SU-DHL-6 (cell line): ENCODE data around the gene ATOH7.
"Not testable (repeated sequence)": the region's sequence is repeated elsewhere in the genome, so short reads cannot be mapped to it uniquely, and the experiment has no call there.

Experiments
- H2AFZ ChIP-seq: fragments of 200-600 bp; sonication (generic); 2 replicates; pipeline ENCODE4 v1.6.1; 2014; ENCODE audit warnings: low read depth, mild to moderate bottlenecking, moderate library complexity, mixed read lengths, antibody characterized with exemption, low read length; ENCODE audit not compliant: severe bottlenecking
- H3F3A ChIP-seq: fragments of 200-600 bp; shearing (Covaris generic); 2 replicates; pipeline ENCODE4 v1.6.0; 2016; ENCODE audit warnings: antibody characterized with exemption, mild to moderate bottlenecking; ENCODE audit not compliant: insufficient read depth
- H3K27ac ChIP-seq: fragments of 200-600 bp; sonication (generic); 2 replicates; pipeline ENCODE4 v1.5.1; 2016; ENCODE audit warnings: low read depth, mild to moderate bottlenecking, low read length, moderate library complexity, mixed read lengths
- H3K27me3 ChIP-seq: fragments of 200-600 bp; sonication (generic), shearing (Covaris generic); 2 replicates; pipeline ENCODE4 v1.6.0; 2014; ENCODE audit warnings: mild to moderate bottlenecking, low read length
- H3K36me3 ChIP-seq: fragments of 200-600 bp; sonication (generic); 2 replicates; pipeline ENCODE4 v1.6.1; 2014; ENCODE audit warnings: mild to moderate bottlenecking, low read length, mixed read lengths
- H3K4me2 ChIP-seq: fragments of 300-600, 200-600 bp; shearing (Covaris generic), sonication (generic); 2 replicates; pipeline ENCODE4 v1.6.0; 2014; ENCODE audit warnings: low read length, low read depth, mild to moderate bottlenecking; ENCODE audit not compliant: poor library complexity, severe bottlenecking
- H3K4me3 ChIP-seq: fragments of 200-600 bp; sonication (generic); 2 replicates; pipeline ENCODE4 v1.5.1; 2014; ENCODE audit warnings: antibody characterized with exemption, low read length, mild to moderate bottlenecking, mixed read lengths; ENCODE audit not compliant: insufficient read depth, poor library complexity, severe bottlenecking
- H3K79me2 ChIP-seq: fragments of 200-600 bp; sonication (generic); 2 replicates; pipeline ENCODE4 v1.6.1; 2014; ENCODE audit warnings: mild to moderate bottlenecking, low read length, moderate library complexity; ENCODE audit not compliant: insufficient read depth
- H3K9ac ChIP-seq: fragments of 200-600 bp; sonication (generic); 2 replicates; pipeline ENCODE4 v1.7.0; 2014; ENCODE audit warnings: mild to moderate bottlenecking, low read length
- H3K9me2 ChIP-seq: fragments of 200-600 bp; sonication (generic); replicated peaks from 2 replicates; pipeline ENCODE4 v1.6.1; 2014; ENCODE audit warnings: low read length; ENCODE audit not compliant: insufficient read depth
- H3K9me3 ChIP-seq: fragments of 200-600 bp; sonication (generic); 2 replicates; pipeline ENCODE4 v1.6.1; 2014; ENCODE audit warnings: low read length, mixed read lengths; ENCODE audit not compliant: insufficient read depth
- H4K20me1 ChIP-seq: fragments of 200-600 bp; sonication (generic); 2 replicates; pipeline ENCODE4 v1.6.1; 2014; ENCODE audit warnings: low read depth, mild to moderate bottlenecking, antibody characterized with exemption, low read length, moderate library complexity, mixed read lengths
- EZH2phosphoT487 ChIP-seq: fragments of 200-600 bp; sonication (generic), shearing (Covaris generic); conservative IDR thresholded peaks from 2 replicates; pipeline ENCODE4 v1.6.1; 2018; ENCODE audit warnings: mild to moderate bottlenecking, antibody characterized with exemption, low read length, moderate library complexity, mixed read lengths
- TF ChIP-seq, protein P1 (sequence below): fragments of 200-600 bp; sonication (generic); IDR thresholded peaks from one replicate; pipeline ENCODE4 v1.5.1; 2017; ENCODE audit warnings: antibody characterized with exemption, mild to moderate bottlenecking, low read length, moderate library complexity; ENCODE audit not compliant: insufficient read depth, poor library complexity, severe bottlenecking

Gene ATOH7

DNA sequence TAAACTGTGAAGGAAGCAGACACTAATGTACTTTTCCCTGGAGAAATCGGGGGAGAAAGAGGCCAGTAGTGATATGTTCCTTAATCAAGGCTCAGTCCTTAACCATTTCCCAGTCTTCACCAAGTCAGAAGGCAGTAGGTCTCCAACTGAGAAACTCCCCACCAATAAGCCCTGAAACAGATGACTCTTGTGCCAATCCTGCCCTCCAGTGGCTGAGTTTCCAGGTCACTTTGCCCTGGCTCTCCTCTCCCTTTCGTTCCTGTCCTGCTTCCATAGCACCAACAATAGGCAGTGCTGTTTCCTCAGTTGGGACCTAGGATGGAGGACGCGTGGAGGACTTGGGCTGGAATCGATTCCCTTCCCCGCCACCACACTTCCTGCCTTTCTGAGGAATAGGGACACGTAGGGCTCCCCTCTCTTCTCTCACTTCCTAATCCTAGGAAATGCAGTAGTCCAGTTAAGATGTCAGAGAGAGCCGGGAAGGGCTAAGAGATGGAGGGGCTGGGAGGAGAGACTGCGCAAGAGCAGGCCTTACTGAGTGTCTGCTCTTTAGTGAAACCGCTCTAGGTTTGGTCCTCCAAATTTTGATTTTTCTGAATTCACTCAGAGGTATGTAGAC is 23.4 kb downstream of the ATOH7 start:
- Histone ChIP-seq H3K27me3 (no peaks in the 10 kb centered on the region), H3K79me2 (no peaks in the 10 kb centered on the region), H3K9ac (no peak overlapping the region), H2AFZ (no peak overlapping the region), H3K4me3 (no peak overlapping the region), H3K27ac (no peak overlapping the region), H4K20me1 (no peaks in the 10 kb centered on the region), H3K9me3 (no peaks in the 10 kb centered on the region), H3K36me3 (no peaks in the 10 kb centered on the region), H3F3A (no peaks in the 10 kb centered on the region), H3K4me2 (no peak overlapping the region), H3K9me2 (no peaks in the 10 kb centered on the region)
- TF ChIP-seq EZH2phosphoT487: no peak
- TF ChIP-seq, protein P1, sequence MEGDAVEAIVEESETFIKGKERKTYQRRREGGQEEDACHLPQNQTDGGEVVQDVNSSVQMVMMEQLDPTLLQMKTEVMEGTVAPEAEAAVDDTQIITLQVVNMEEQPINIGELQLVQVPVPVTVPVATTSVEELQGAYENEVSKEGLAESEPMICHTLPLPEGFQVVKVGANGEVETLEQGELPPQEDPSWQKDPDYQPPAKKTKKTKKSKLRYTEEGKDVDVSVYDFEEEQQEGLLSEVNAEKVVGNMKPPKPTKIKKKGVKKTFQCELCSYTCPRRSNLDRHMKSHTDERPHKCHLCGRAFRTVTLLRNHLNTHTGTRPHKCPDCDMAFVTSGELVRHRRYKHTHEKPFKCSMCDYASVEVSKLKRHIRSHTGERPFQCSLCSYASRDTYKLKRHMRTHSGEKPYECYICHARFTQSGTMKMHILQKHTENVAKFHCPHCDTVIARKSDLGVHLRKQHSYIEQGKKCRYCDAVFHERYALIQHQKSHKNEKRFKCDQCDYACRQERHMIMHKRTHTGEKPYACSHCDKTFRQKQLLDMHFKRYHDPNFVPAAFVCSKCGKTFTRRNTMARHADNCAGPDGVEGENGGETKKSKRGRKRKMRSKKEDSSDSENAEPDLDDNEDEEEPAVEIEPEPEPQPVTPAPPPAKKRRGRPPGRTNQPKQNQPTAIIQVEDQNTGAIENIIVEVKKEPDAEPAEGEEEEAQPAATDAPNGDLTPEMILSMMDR: peak; percentile 44

GRCh38 chr10:68202960-68203353 is 29.0 kb downstream of the ATOH7 start:
- H3K27me3 ChIP-seq: no peaks in the 10 kb centered on the region
- H3K9me3 ChIP-seq: no peaks in the 10 kb centered on the region
- H3K27ac ChIP-seq: no peak overlapping the region
- H2AFZ ChIP-seq: no peak overlapping the region
- no peaks in the 10 kb centered on the region for H4K20me1 ChIP-seq
- H3F3A ChIP-seq: no peaks in the 10 kb centered on the region
- no peaks in the 10 kb centered on the region for H3K9me2 ChIP-seq
- no peak overlapping the region for H3K4me3 ChIP-seq
- TF ChIP-seq EZH2phosphoT487: no peak
- TF ChIP-seq, protein P1: no peak
- H3K36me3 ChIP-seq: no peaks in the 10 kb centered on the region
- H3K79me2 ChIP-seq: no peaks in the 10 kb centered on the region
- no peak overlapping the region for H3K4me2 ChIP-seq
- no peak overlapping the region for H3K9ac ChIP-seq

GRCh38 chr10:68196701-68197100 is 35.2 kb downstream of the ATOH7 start:
- Histone ChIP-seq H3K4me2 (no peak overlapping the region), H3K27me3 (no peaks in the 10 kb centered on the region), H3K27ac (no peak overlapping the region), H2AFZ (no peak overlapping the region), H4K20me1 (no peaks in the 10 kb centered on the region), H3K9ac (no peak overlapping the region), H3K9me3 (no peaks in the 10 kb centered on the region), H3K4me3 (no peak overlapping the region), H3K36me3 (no peaks in the 10 kb centered on the region), H3K9me2 (no peaks in the 10 kb centered on the region), H3K79me2 (no peaks in the 10 kb centered on the region), H3F3A (no peaks in the 10 kb centered on the region)
- TF ChIP-seq, protein P1: no peak
- TF ChIP-seq EZH2phosphoT487: no peak

- not testable (repeated sequence) for H3K9ac ChIP-seq, H3K4me3 ChIP-seq, H3K4me2 ChIP-seq, H3F3A ChIP-seq, H3K9me3 ChIP-seq, H2AFZ ChIP-seq, H3K79me2 ChIP-seq, H3K27ac ChIP-seq, H3K36me3 ChIP-seq, H3K9me2 ChIP-seq, H4K20me1 ChIP-seq, H3K27me3 ChIP-seq
These were observed 36.1 kb downstream of the ATOH7 start for GRCh38 chr10:68195776-68196175.
